ENCODE measurements around the gene HK3.
A peak's percentile ranks its signal among the peaks of the same experiment; 100 is the strongest.

Gene HK3

DNA sequence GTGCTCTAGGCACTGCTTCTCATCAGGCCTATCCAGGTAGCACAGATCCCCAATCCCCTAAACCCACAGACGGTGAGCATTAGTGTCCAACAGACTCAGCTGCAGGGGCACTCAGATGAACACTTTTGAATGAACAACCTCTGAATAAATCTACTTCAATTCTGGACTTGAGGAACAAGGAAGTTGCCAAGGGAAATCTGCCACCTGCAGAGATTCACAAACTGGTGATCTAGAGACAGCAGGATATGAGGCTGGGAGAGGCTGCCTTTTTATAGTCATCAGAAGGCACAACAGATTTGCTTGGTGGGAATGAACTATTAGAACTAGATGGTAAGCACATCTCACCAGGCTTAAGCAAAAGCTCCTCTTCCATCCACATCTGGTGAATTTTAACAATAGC, 7.0 kb upstream of the HK3 start:
- Histone ChIP-seq H4K20me1 (ENCODE audit: insufficient read depth, low read length) (0 out of 2 replicates have a peak, but pooled peaks cover 8% of the 10 kb centered on the region), H3K4me1 (ENCODE audit: low read length) (peaks cover 36% of the 10 kb centered on the region), H3K79me2 (ENCODE audit: low read length) (no peaks in the 10 kb centered on the region), H3K4me3 (ENCODE audit: low read length) (no peak overlapping the region), H3K4me2 (ENCODE audit: low read length) (no peak overlapping the region), H3K27me3 (ENCODE audit: low read depth, low read length) (no peaks in the 10 kb centered on the region), H3K9ac (ENCODE audit: low read length) (no peak overlapping the region), H3K9me3 (ENCODE audit: insufficient read depth, low read length) (no peaks in the 10 kb centered on the region), H3K36me3 (replicated peaks; ENCODE audit: low read depth, low read length) (peaks cover 65% of the 10 kb centered on the region), H2AFZ (ENCODE audit: low read depth, low read length) (no peak overlapping the region), H3K27ac (ENCODE audit: low read length) (no peak overlapping the region)
- no peak for TF ChIP-seq EZH2phosphoT487 (IDR thresholded peaks at IDR 0.05; ENCODE audit: low read depth)
- TF ChIP-seq, protein P1, sequence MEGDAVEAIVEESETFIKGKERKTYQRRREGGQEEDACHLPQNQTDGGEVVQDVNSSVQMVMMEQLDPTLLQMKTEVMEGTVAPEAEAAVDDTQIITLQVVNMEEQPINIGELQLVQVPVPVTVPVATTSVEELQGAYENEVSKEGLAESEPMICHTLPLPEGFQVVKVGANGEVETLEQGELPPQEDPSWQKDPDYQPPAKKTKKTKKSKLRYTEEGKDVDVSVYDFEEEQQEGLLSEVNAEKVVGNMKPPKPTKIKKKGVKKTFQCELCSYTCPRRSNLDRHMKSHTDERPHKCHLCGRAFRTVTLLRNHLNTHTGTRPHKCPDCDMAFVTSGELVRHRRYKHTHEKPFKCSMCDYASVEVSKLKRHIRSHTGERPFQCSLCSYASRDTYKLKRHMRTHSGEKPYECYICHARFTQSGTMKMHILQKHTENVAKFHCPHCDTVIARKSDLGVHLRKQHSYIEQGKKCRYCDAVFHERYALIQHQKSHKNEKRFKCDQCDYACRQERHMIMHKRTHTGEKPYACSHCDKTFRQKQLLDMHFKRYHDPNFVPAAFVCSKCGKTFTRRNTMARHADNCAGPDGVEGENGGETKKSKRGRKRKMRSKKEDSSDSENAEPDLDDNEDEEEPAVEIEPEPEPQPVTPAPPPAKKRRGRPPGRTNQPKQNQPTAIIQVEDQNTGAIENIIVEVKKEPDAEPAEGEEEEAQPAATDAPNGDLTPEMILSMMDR (IDR thresholded peaks at IDR 0.05; ENCODE audit: low read depth, low read length): no peak

DNA sequence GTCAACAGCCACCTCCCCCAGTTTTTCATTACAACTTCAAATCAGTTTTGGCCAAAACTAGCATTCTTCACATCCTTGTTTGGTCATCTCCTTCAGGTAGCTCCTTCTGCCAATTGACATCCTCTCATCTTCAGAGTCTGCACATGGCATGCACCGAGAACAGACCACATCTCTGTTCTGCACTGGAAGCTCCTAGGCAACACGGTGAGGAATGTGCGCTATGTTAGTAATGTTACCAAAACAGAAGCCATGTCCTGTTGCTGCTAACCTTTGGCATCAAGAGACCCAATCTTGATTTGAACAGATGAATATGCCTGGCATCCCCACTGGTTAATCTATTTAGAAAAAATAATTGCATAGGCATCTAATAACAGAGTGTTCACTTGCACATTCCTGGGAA, 5.1 kb upstream of the HK3 start:
- H3K4me1 ChIP-seq (ENCODE audit: low read length): peaks cover 26% of the 10 kb centered on the region
- peaks cover 76% of the 10 kb centered on the region for H3K36me3 ChIP-seq (replicated peaks; ENCODE audit: low read depth, low read length)
- H3K4me3 ChIP-seq (ENCODE audit: low read length): no peak overlapping the region
- H3K9ac ChIP-seq (ENCODE audit: low read length): no peak overlapping the region
- no peaks in the 10 kb centered on the region for H4K20me1 ChIP-seq (ENCODE audit: insufficient read depth, low read length)
- no peak overlapping the region for H2AFZ ChIP-seq (ENCODE audit: low read depth, low read length)
- H3K27me3 ChIP-seq (ENCODE audit: low read depth, low read length): no peaks in the 10 kb centered on the region
- H3K4me2 ChIP-seq (ENCODE audit: low read length): no peak overlapping the region
- no peaks in the 10 kb centered on the region for H3K9me3 ChIP-seq (ENCODE audit: insufficient read depth, low read length)
- no peak for TF ChIP-seq EZH2phosphoT487 (IDR thresholded peaks at IDR 0.05; ENCODE audit: low read depth)
- TF ChIP-seq, protein P1 (IDR thresholded peaks at IDR 0.05; ENCODE audit: low read depth, low read length): no peak
- no peaks in the 10 kb centered on the region for H3K79me2 ChIP-seq (ENCODE audit: low read length)
- H3K27ac ChIP-seq (ENCODE audit: low read length): no peak overlapping the region

DNA sequence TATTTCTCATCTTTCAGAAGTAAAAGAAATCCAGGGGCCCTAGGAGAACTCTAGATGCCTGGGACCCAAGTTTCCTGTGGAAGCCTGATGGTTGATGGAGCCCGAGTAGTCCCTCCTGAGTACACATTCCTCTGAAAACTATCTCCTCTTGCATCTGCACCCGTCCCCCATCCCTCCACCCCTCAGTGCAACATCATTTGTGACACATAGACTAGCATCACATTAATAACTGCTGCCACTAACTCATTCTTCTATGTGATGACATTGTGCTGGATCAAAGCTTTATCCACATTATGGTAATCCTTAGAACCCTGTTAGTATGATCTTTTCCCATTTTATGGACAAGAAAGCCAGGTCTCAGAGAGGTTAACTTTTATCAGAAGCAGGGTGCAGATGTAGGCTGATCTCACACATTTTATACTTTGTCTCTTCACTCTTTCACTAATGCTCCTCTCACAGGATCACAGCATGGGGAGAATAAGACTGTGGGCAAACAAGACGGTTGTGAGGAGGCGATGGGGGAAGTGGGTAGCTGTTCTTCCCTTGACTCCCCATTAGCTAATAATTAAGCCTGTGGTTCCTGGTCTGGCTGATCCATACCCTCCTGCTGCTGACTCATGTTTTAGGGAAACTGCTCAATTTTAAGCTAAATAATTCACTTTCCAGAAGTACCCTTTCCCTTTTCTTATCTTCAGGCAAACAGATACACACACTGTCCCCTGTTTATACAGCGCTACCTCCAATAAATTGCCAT, 3.9 kb upstream of the HK3 start:
- Histone ChIP-seq H3K36me3 (replicated peaks; ENCODE audit: low read depth, low read length) (peaks cover 68% of the 10 kb centered on the region), H3K79me2 (ENCODE audit: low read length) (no peaks in the 10 kb centered on the region), H3K9me3 (ENCODE audit: insufficient read depth, low read length) (no peaks in the 10 kb centered on the region), H3K9ac (ENCODE audit: low read length) (no peak overlapping the region), H3K4me1 (ENCODE audit: low read length) (peaks cover 26% of the 10 kb centered on the region), H3K27ac (ENCODE audit: low read length) (peak overlapping the region; percentile 79), H3K27me3 (ENCODE audit: low read depth, low read length) (no peaks in the 10 kb centered on the region), H4K20me1 (ENCODE audit: insufficient read depth, low read length) (no peaks in the 10 kb centered on the region), H3K4me2 (ENCODE audit: low read length) (no peak overlapping the region), H3K4me3 (ENCODE audit: low read length) (no peak overlapping the region), H2AFZ (ENCODE audit: low read depth, low read length) (no peak overlapping the region)
- no peak for TF ChIP-seq EZH2phosphoT487 (IDR thresholded peaks at IDR 0.05; ENCODE audit: low read depth)
- TF ChIP-seq, protein P1 (IDR thresholded peaks at IDR 0.05; ENCODE audit: low read depth, low read length): no peak

DNA sequence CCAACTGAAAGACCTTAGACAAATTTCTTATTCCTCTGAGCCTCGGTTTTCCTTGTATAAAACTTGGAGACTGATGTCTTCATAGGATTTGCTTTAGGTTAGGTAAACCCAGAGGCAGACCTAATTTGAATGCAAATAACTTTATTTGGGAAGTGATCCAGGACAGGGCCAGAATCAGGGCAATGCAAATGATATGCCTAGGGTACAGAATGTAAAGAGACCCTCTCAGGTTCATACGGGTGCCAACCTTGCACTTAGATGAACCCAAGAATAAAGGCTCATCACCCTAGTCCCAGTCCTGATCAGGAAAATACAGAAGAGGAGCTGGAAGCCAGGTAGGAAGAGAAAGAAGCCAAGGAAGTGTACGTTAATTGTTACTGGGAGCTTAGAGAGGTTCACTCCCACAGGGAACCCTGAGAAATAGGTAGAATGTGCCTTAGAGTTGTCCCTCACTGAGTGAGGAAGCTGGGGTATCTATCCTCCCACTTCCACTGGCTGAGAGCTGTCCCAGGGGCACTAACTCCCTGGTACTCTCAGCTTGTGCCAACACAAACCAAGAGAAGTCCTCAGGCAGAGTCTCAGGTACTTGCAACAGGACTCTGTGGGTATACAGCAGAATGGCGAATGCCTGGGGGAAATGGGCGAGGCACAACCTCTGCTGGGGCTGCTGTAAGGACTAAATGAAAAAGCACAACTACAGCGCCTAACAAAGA, 3.1 kb upstream of the HK3 start:
- H3K36me3 ChIP-seq (replicated peaks; ENCODE audit: low read depth, low read length): peaks cover 60% of the 10 kb centered on the region
- H3K4me2 ChIP-seq (ENCODE audit: low read length): peak overlapping the region; percentile 54
- no peaks in the 10 kb centered on the region for H3K79me2 ChIP-seq (ENCODE audit: low read length)
- peak overlapping the region; percentile 20; the same call in 1 of the 2 replicates for H3K9ac ChIP-seq (ENCODE audit: low read length)
- peak overlapping the region; percentile 79 for H3K27ac ChIP-seq (ENCODE audit: low read length)
- H3K27me3 ChIP-seq (ENCODE audit: low read depth, low read length): no peaks in the 10 kb centered on the region
- peaks cover 29% of the 10 kb centered on the region for H3K4me1 ChIP-seq (ENCODE audit: low read length)
- H3K9me3 ChIP-seq (ENCODE audit: insufficient read depth, low read length): no peaks in the 10 kb centered on the region
- H3K4me3 ChIP-seq (ENCODE audit: low read length): no peak overlapping the region
- H2AFZ ChIP-seq (ENCODE audit: low read depth, low read length): no peak overlapping the region
- TF ChIP-seq, protein P1 (IDR thresholded peaks at IDR 0.05; ENCODE audit: low read depth, low read length): no peak
- no peak for TF ChIP-seq EZH2phosphoT487 (IDR thresholded peaks at IDR 0.05; ENCODE audit: low read depth)
- no peaks in the 10 kb centered on the region for H4K20me1 ChIP-seq (ENCODE audit: insufficient read depth, low read length)

All from OCI-LY3 (cell line).